A673 (cell line): ENCODE results near the gene AXL. TPM values are rescaled to one million over a fixed set of nuclear protein-coding genes. Genes with fewer than 3 reads are reported as not detected.

Source experiments
- BruUV-seq: library from RNA; stranded (reverse); fragments of 400-500 nt; replicated peaks from 2 replicates; lab custom pipeline; 2021; lab: Mats Ljungman, UMichigan
- CTCF ChIA-PET: fragments of 300-600 bp; sonication (Branson Sonifier 250); formaldehyde crosslinking; loops from one replicate; lab custom pipeline; 2022; ENCODE audit warnings: antibody characterized with exemption; lab: Charles Lee
- POLR2A ChIA-PET: fragments of 300-600 bp; sonication (Branson Sonifier 250); formaldehyde crosslinking; loops from one replicate; lab custom pipeline; 2022; ENCODE audit warnings: antibody characterized with exemption; ENCODE audit not compliant: low non-redundant PET; lab: Charles Lee
- DNase-seq: peaks from one replicate; pipeline ENCODE4 v3.0.0-alpha.2; 2015; ENCODE audit warnings: low spot score
- H3K27ac ChIP-seq: fragments of 200-600 bp; sonication (generic); 2 replicates; pipeline ENCODE4 v1.5.1; 2016; ENCODE audit warnings: mixed run types, low read depth, mild to moderate bottlenecking, mixed read lengths, antibody characterized with exemption, low read length; ENCODE audit not compliant: poor library complexity, severe bottlenecking
- H3K27me3 ChIP-seq: fragments of 200-600 bp; sonication (generic); replicated peaks from 2 replicates; pipeline ENCODE4 v1.6.1; 2017; ENCODE audit warnings: mixed run types, low read depth, mild to moderate bottlenecking, mixed read lengths, antibody characterized with exemption, low read length; ENCODE audit not compliant: insufficient read depth, poor library complexity
- H3K36me3 ChIP-seq: fragments of 200-600 bp; sonication (generic); 2 replicates; pipeline ENCODE4 v1.6.1; 2016; ENCODE audit warnings: mixed run types, mild to moderate bottlenecking, mixed read lengths, antibody characterized with exemption, low read length; ENCODE audit not compliant: insufficient read depth, poor library complexity, severe bottlenecking
- H3K4me1 ChIP-seq: fragments of 200-600 bp; sonication (generic); 2 replicates; pipeline ENCODE4 v1.6.1; 2017; ENCODE audit warnings: mixed run types, mild to moderate bottlenecking, mixed read lengths, antibody characterized with exemption, low read length; ENCODE audit not compliant: insufficient read depth, poor library complexity, severe bottlenecking
- H3K4me3 ChIP-seq: fragments of 200-600 bp; sonication (generic); 2 replicates; pipeline ENCODE4 v1.5.1; 2016; ENCODE audit warnings: low read depth, mixed run types, mild to moderate bottlenecking, mixed read lengths, low read length; ENCODE audit not compliant: poor library complexity, severe bottlenecking
- H3K9me3 ChIP-seq: fragments of 200-600 bp; sonication (generic); 2 replicates; pipeline ENCODE4 v1.6.1; 2016; ENCODE audit warnings: mixed run types, low read depth, mild to moderate bottlenecking, mixed read lengths, antibody characterized with exemption, low read length; ENCODE audit not compliant: poor library complexity, severe bottlenecking
- CTCF ChIP-seq: fragments of 300-800, 200-600 bp; sonication (generic); conservative IDR thresholded peaks from 2 replicates; pipeline ENCODE4 v1.5.1; 2017; ENCODE audit warnings: low read depth, mild to moderate bottlenecking, antibody characterized with exemption, low read length, moderate library complexity, mixed read lengths
- EZH2 ChIP-seq: fragments of 200-600 bp; sonication (generic); IDR thresholded peaks from 2 replicates; pipeline ENCODE4 v1.6.1; 2017; ENCODE audit warnings: borderline replicate concordance, low read depth, mild to moderate bottlenecking, mixed read lengths, antibody characterized with exemption, low read length; ENCODE audit not compliant: poor library complexity, severe bottlenecking
- intact Hi-C: fragments of 100-400 bp; cut with micrococcal nuclease; formaldehyde crosslinking; loops from one replicate; pipeline ENCODE4 v1.10.0; 2022; ENCODE audit not compliant: unreplicated experiment
- total RNA-seq: library from RNA; stranded (reverse); gene quantifications from 2 replicates; pipeline ENCODE4 v1.2.3, GENCODE V29; 2021

AXL gene
- total RNA-seq, 1 experiment from 2014 or later: 1.0 TPM

DNA sequence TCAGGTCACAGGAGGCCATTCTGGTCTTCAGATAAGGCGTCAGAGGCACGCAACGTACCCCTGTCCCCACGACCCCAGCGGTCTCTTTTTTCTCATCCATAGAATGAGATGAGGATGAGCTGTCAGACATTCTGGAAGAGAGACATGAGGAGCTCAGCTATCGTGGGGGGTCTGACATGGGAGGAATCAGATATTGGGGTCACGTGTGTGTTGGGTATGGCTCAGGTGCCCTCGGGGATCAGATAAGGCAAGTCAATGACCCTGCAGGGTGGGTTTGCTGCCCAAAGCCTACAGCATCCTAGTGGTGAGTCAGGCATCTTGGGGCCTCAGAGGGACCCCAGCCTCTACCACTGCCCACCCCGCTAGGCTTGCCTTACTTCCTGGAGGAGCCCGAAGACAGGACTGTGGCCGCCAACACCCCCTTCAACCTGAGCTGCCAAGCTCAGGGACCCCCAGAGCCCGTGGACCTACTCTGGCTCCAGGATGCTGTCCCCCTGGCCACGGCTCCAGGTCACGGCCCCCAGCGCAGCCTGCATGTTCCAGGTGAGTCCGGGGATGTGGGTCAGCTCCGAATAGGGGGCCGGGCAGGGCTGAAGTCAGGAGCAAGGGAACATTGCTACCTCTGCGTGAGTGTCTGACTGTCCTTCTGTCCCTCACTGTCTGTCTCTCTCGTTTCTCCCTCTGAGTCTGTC is 2.6 kb downstream of the AXL start:
- no peak for DNase-seq
- H3K9me3 ChIP-seq: no peaks in the 10 kb centered on the region
- ChIA-PET CTCF (no interaction called here), POLR2A (interaction anchor here (0.6 kb wide), 1 partner anchor 13 kb away, joined by 3 read pairs; no protein-coding TSS in a partner anchor)
- H3K27ac ChIP-seq: no peak overlapping the region
- H3K27me3 ChIP-seq: no peaks in the 10 kb centered on the region
- intact Hi-C loops: no loop called here
- no peak for TF ChIP-seq EZH2
- no peak for TF ChIP-seq CTCF
- BruUV-seq: no TSS peak
- H3K4me1 ChIP-seq: peaks cover 2% of the 10 kb centered on the region
- no peaks in the 10 kb centered on the region for H3K36me3 ChIP-seq
- H3K4me3 ChIP-seq: no peak overlapping the region

GRCh38 chr19:41222240-41222639 is 3.2 kb downstream of the AXL start:
- H3K4me3 ChIP-seq: no peak overlapping the region
- intact Hi-C loops: no loop called here
- H3K4me1 ChIP-seq: peaks cover 6% of the 10 kb centered on the region
- H3K27me3 ChIP-seq: no peaks in the 10 kb centered on the region
- H3K9me3 ChIP-seq: no peaks in the 10 kb centered on the region
- no peak for TF ChIP-seq CTCF
- no peak for TF ChIP-seq EZH2
- no TSS peak for BruUV-seq
- no peak overlapping the region for H3K27ac ChIP-seq
- no peak for DNase-seq
- no peaks in the 10 kb centered on the region for H3K36me3 ChIP-seq
- POLR2A ChIA-PET: no interaction called here
- CTCF ChIA-PET: no interaction called here

- CTCF ChIA-PET: no interaction called here
- BruUV-seq: no TSS peak
- Histone ChIP-seq H3K9me3 (no peaks in the 10 kb centered on the region), H3K36me3 (no peaks in the 10 kb centered on the region), H3K27me3 (no peaks in the 10 kb centered on the region), H3K27ac (no peak overlapping the region), H3K4me3 (no peak overlapping the region), H3K4me1 (peaks cover 6% of the 10 kb centered on the region)
- no peak for DNase-seq
- TF ChIP-seq CTCF (no peak), EZH2 (no peak)
- intact Hi-C loops: no loop called here
- POLR2A ChIA-PET: no interaction called here
Measured at GRCh38 chr19:41223431-41224234, 4.6 kb downstream of the AXL start.
